Measurements from ENCODE around the gene MACROD2. TPM values are rescaled to one million over a fixed set of nuclear protein-coding genes. Genes with fewer than 3 reads are reported as not detected.
"Not testable (repeated sequence)": the region's sequence is repeated elsewhere in the genome, so short reads cannot be mapped to it uniquely, and the experiment has no call there.

MACROD2 gene
- total RNA-seq, 1 donor from 2014 or later: 0.13 TPM

- DNase-seq (ENCODE audit: low read depth in 2 of 2): no peak
Measured at GRCh38 chr20:15320941-15321340, 1325.6 kb downstream of the MACROD2 start.

GRCh38 chr20:15327123-15327522 lies 1331.8 kb downstream of the MACROD2 start:
- no peak for DNase-seq (ENCODE audit: low read depth in 2 of 2)

- no peak for DNase-seq (ENCODE audit: low read depth in 2 of 2)
Measured at GRCh38 chr20:15328084-15328483, 1332.8 kb downstream of the MACROD2 start.

- no peak for DNase-seq (ENCODE audit: low read depth in 2 of 2)
Measured at GRCh38 chr20:15332711-15333160, 1337.4 kb downstream of the MACROD2 start.

- DNase-seq (ENCODE audit: low read depth in 2 of 2): no peak
Measured at GRCh38 chr20:15333170-15333569, 1337.9 kb downstream of the MACROD2 start.

GRCh38 chr20:15336011-15336410 lies 1340.7 kb downstream of the MACROD2 start:
- no peak for DNase-seq (ENCODE audit: low read depth in 2 of 2)

- no peak for DNase-seq (ENCODE audit: low read depth in 2 of 2)
Measured at GRCh38 chr20:15336536-15336935, 1341.2 kb downstream of the MACROD2 start.

GRCh38 chr20:15339264-15339663 lies 1343.9 kb downstream of the MACROD2 start:
- no peak for DNase-seq (ENCODE audit: low read depth in 2 of 2)

GRCh38 chr20:15342991-15343523 lies 1347.7 kb downstream of the MACROD2 start:
- no peak for DNase-seq (ENCODE audit: low read depth in 2 of 2)

GRCh38 chr20:15345287-15345686 lies 1350.0 kb downstream of the MACROD2 start:
- no peak for DNase-seq (ENCODE audit: low read depth in 2 of 2)

- no peak for DNase-seq (ENCODE audit: low read depth in 2 of 2)
Measured at GRCh38 chr20:15346657-15347280, 1351.5 kb downstream of the MACROD2 start.

GRCh38 chr20:15359056-15359455 lies 1363.7 kb downstream of the MACROD2 start:
- DNase-seq (ENCODE audit: low read depth in 2 of 2): no peak

GRCh38 chr20:15362849-15363248 lies 1367.5 kb downstream of the MACROD2 start:
- DNase-seq (ENCODE audit: low read depth in 2 of 2): no peak

GRCh38 chr20:15364781-15365180 lies 1369.5 kb downstream of the MACROD2 start:
- no peak for DNase-seq (ENCODE audit: low read depth in 2 of 2)

GRCh38 chr20:15370370-15370769 lies 1375.1 kb downstream of the MACROD2 start:
- DNase-seq (ENCODE audit: low read depth in 2 of 2): no peak

GRCh38 chr20:15374682-15375081 lies 1379.4 kb downstream of the MACROD2 start:
- no peak for DNase-seq (ENCODE audit: low read depth in 2 of 2)

GRCh38 chr20:15375836-15376235 lies 1380.5 kb downstream of the MACROD2 start:
- no peak for DNase-seq (ENCODE audit: low read depth in 2 of 2)

- not testable (repeated sequence) for DNase-seq (ENCODE audit: low read depth in 2 of 2)
Measured at GRCh38 chr20:15377603-15378002, 1382.3 kb downstream of the MACROD2 start.

- DNase-seq (ENCODE audit: low read depth in 2 of 2): no peak
Measured at GRCh38 chr20:15378151-15378550, 1382.8 kb downstream of the MACROD2 start.

GRCh38 chr20:15379681-15380296 lies 1384.5 kb downstream of the MACROD2 start:
- no peak for DNase-seq (ENCODE audit: low read depth in 2 of 2)

GRCh38 chr20:15380770-15381169 lies 1385.5 kb downstream of the MACROD2 start:
- DNase-seq (ENCODE audit: low read depth in 2 of 2): no peak

GRCh38 chr20:15387228-15387627 lies 1391.9 kb downstream of the MACROD2 start:
- no peak for DNase-seq (ENCODE audit: low read depth in 2 of 2)

GRCh38 chr20:15395457-15395856 lies 1400.1 kb downstream of the MACROD2 start:
- no peak for DNase-seq (ENCODE audit: low read depth in 2 of 2)
